HG02970 (cell line): ENCODE results near the gene OR51E1.

Experiments used
- ATAC-seq: cut with Tn5 transposase; IDR thresholded peaks from one replicate; pipeline ENCODE4 v1.9.1; 2021; ENCODE audit warnings: mild to moderate bottlenecking, moderate library complexity, moderate number of reproducible peaks; ENCODE audit not compliant: unreplicated experiment, low FRiP score

The OR51E1 gene

DNA sequence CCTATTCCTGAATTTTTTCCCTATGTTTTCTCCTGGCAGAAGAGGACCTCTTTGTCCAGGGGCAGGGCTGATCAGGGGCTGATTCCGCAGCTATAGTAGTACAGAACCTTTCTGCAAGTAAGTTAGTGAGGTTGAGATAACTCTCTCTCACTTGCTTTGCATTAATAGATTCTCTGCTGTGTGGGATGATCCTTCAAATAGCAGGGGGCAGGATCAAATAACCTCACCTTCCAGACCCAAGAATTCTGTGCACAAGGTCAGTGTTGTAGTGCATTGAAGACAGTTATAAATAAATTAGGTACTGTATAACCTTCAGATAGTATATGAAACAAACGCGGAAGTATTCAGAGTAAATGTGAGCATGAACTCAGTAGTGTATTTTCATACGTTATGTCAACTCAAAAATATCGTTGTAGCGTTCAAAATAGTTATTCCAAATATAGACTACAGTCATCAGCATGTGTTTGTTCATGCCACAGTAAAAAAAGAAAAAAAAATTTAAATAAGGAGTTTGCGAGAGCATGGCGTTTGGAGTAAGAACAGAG is 61.1 kb downstream of the OR51E1 start:
- no peak for ATAC-seq
